Measurements from ENCODE around the gene ADAM15. TPM values are rescaled to one million over a fixed set of nuclear protein-coding genes. Genes with fewer than 3 reads are reported as not detected.

Gene ADAM15
- total RNA-seq, 1 donor from 2014 or later: 47.9 TPM

DNA sequence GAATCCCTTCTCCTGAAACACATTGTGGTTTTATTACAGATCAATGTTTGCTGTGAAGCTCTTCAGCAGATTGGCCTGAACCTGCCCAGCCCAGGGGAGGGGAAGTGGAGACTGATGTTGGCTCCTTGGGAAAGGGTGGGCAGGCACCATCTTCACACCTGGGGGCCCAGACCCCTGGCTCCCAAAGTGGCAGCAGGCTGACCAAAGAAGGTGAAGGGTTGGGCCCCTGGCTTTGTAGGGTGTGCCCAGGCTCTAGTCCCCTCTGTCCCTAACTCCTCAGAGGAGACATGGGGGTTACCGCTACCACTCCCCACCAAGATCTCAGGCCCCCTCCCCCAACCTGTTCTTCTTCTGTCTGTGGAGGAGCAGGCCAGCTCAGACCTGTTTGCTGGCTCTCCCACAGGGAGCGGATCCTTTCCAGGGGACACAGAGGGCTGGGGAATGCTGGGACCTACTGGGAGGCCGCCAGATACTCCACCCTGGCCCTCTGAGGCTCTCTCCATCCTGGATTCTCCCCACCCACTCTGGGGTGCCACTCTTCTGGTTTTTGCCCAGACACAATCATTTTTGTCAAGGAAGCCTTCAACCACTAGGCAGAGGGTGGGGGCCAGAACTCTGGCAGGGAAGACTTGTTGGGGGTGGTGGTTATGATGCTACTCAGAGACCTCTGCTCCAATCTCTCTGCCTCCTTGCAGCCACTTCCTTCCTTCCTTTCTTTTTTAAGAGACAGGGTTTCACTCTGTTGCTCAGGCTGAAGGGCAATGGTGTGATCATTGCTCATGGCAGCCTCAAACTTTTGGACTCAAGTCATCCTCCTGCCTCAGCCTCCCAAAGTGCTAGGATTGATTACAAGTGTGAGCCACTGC, 22.5 kb downstream of the ADAM15 start:
- no peak for DNase-seq (ENCODE audit: low read depth)

DNA sequence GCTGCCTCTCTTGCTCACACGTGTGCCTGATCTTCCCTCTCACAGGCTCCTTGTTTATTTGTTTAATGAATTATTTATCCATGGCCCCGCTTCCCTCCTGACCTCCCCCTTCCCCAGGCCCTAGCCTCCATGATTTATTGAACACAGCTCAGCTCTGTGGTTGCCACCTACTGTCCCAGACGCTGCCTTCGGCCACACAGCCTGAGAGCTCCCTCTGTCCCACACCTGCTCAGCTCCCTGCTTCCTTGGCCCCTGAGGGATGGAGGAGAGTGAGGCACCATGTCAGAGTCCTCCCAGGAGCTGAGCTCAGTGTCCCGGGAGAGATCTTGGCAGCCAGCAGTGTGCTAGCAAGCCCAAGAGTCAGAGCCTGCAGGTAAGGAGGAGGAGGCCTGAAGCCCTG, 24.4 kb downstream of the ADAM15 start:
- no peak for DNase-seq (ENCODE audit: low read depth)

DNA sequence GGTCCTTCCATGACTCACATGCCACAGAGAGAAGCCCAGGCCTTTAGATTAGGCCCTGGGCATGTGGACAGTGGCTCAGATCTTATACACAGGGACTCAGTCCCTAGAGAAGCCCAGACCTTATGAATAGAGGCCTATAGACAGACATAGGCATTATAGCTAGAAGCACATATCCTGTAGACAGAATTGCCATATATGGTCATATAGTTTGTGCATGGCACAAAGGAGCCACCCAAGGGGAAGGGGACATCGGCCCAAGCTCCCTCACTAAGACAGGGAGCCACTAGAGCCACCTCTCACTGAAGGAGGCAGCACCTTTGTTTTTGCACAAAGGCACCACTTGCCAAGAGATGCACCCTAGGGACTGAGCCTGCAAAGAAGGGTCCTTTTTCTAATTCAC, 25.3 kb downstream of the ADAM15 start:
- no peak for DNase-seq (ENCODE audit: low read depth)

DNA sequence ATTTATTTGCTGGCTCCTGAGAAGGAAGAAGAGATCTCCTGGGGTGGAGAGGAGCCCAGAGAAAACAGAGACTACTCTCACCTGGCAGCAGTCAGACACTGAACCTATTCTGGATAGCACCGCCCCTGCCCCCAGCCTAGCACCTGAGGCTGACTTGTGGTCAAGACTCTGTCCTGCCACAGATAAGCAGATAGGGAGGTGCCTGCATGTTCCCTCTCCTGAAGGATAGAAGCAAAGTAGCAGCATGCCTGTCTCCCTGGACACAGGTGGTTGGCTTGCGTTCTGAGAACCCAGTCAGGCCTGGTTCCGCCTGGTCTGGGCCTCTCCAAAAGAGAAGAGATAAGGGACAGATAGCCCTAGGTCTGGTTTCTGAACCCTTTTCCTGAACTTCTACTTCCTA, 26.2 kb downstream of the ADAM15 start:
- DNase-seq (ENCODE audit: low read depth): no peak

DNA sequence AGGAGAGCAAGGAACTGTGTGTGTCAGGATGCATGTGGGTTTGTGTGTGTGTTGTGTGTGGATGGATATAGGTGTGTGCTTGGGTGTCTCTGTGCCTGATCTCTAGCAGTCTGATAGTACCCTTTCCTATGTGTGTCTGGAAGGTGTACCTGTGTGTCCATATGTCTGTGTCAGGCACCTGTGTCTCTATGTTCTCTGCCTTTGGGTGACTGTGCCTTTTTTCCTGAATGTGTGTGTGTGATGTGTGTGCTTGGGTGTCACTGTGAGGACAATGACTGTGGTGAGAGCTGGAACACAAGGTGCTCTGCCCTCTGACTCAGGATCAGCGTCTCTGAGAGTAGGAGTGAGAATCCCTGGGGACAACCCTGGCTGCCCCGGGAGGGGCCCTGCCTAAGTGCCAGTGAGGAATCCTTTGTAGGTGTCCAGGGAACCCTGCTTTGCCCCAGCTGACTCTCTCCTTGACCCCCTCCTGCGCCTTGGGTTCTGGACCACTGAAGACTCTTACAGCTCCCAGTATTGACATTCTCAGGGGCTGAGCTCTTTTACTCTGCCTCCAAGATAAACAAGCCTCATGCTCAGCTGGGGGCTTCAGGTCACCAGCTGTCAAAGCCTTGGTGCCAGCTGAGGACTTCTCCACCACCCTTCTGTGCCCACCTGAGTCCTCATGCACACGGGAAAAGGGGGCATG, 26.8 kb downstream of the ADAM15 start:
- no peak for DNase-seq (ENCODE audit: low read depth)

DNA sequence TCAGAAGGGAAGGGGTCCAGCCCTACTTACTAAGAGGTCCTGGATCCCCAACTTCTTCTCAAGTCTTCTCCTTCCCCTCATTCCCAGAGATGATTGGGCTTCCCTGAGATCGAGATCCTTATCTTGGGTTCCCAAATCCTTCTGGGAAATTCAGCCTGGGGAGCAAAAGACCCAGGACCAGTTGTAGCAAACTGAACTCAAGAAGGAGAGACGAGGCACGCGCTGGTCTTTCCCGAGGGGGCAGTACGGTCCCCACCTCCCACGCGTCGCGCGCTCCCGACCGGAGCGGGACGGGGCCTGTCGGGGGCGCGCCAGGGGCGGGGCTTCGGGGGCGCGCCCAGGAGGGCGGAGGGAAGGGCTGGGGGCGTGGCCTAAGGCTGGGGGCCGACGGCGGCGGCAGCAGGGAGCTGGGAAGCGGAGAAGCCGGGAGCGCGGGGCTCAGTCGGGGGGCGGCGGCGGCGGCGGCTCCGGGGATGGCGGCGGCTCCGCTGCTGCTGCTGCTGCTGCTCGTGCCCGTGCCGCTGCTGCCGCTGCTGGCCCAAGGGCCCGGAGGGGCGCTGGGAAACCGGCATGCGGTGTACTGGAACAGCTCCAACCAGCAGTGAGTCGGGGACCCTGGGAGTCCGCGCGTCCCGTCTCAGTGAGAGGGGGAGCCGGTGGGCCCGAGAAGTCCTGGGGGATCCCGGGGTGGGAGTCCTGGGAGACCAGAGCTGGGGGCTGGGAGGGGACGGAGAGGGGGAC, 27.5 kb downstream of the ADAM15 start, which contains the start of gene EFNA3:
Gene EFNA3 (plus strand): TSS at position 369 of the 741 bp plus-strand sequence. CDS start 105 bp downstream, at position 474.
- DNase-seq (ENCODE audit: low read depth): no peak

DNA sequence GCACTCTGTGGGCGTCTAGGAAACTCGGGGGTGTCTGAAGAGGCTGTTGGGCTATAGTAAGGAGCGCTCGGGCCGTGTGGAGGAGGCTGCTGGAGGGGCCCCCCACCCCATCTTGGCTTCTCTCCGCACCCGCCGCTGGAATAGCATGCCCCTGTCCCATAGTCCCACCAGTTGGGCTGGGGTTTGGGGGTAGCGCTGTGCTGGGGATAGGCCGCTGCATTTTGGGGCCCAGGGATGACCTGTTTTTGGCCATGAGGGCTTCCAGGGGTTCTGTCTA, 28.0 kb downstream of the ADAM15 start:
- DNase-seq (ENCODE audit: low read depth): no peak

DNA sequence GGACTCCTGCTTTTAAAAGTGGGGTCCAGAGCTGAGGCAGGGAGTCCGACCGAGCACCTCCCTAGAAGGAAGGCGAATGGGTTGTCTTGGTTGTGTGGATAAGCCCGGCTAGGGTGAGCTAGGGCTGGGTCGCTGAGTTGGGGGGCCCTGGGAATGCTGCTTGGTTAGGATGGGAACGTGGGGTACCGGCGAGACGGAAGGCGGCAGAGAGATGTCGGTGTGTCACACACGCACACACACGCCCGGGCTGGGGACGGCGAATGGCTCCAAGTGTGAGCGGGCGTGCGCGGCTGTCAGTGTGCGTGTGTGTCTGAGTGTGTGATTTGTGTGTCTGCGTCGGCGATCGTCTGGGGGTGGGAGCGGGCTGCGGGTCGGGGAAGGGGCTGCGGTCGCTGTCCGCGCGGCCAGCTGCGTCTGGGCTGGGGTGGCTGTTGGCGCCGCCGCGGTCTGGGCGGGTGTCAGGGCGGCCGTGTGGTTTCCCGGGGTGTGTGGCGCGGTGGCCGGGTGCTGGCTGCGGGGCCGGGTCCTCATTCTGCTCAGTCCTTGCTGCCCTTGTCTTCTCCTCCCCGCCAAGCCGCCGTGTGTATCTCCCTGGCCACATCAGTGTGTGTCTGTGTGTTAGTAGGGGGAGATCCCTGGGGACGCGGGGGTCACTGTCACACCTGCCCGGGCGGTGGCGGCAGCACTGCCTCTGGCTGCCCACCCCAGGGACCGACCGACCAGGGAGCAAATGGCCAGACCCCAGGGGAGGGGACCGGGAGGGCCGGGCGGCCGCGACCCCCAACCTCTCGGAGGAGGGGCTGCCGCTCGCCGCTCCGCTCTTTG, 28.6 kb downstream of the ADAM15 start:
- DNase-seq (ENCODE audit: low read depth): no peak

DNA sequence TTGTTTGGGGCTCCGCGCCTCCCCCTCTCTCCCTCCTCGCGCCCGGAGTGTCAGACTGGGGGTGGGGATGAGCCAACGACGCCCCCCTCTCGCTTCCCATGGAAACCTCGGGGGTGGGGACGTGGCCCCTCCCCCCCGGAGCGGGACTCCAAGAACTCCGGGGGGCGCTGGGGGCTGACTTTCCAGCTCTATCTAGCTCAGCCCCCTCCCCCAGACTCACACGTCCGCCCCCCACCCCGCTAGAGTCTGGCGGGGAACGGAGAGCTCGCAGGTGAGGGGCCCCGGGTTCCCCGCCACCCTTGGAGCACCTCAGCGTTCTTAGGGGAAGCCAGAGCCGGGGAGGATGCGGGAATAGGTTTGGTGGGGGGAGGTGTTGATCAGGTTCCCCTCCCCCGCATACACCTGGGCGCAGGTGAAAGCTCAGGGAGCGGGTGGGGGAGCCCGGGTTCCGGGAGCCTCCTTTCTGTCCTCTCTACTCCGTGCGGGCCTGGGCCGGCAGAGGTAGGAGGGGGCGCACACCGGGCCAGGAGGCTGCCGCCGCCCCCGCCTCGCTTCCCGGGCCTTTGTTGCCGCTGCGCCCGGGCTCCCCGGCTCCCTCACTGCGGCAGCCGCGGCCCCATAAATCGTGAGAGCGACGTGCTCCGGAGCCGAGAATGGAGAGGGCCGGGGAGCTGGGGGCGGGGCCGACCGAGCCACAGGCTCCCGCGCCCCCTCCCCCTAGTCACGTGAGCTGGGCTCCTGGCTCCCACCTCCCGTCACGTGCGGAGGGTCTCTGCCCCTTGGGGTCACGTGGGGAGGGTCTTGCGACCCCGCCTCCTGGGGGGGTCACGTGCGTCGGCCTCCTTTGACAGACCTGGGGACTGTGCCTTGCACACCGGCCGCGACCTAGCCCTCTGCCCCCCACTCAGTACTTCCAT, 29.5 kb downstream of the ADAM15 start:
- no peak for DNase-seq (ENCODE audit: low read depth)

DNA sequence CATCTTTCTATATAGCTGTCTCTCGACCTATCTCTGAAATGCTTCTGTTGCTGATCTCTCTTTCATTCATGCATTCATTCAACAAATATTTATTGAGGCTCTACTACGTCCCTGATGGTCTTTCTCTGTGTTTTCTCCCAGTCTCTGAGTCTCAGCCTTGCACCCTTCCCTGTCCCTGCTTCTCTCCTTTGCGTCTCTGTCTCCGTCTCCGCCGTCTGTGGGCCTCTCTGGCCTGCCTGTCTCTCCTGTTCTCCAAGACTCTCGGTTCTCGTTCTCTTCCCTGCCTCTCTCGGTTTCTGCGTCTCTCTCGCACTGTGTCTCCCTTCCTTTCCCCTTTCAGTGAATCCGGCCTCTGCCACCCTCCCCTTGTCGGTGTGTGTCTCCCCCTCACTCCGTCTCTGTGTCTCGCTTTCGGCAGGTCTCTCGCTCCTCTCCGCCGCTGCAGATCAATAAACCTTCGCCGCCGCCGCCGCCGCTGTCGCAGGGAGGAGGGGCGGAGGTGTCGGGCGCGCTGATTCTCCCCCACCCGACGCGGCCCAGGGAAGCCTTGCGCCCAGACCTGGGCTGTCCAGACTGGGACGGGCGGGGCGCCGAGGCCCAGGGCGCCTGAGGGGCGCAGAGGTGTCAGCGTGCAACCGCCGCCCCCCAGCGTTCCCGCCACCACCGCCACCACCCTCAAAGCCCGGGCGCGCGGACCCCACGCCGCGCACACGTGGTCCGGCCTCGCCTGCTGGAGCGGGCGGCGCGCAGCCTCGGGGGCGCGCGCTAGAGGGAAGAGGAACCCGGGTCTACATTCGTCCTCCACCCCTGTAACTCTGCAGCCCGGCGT, 30.6 kb downstream of the ADAM15 start:
- DNase-seq (ENCODE audit: low read depth): no peak

DNA sequence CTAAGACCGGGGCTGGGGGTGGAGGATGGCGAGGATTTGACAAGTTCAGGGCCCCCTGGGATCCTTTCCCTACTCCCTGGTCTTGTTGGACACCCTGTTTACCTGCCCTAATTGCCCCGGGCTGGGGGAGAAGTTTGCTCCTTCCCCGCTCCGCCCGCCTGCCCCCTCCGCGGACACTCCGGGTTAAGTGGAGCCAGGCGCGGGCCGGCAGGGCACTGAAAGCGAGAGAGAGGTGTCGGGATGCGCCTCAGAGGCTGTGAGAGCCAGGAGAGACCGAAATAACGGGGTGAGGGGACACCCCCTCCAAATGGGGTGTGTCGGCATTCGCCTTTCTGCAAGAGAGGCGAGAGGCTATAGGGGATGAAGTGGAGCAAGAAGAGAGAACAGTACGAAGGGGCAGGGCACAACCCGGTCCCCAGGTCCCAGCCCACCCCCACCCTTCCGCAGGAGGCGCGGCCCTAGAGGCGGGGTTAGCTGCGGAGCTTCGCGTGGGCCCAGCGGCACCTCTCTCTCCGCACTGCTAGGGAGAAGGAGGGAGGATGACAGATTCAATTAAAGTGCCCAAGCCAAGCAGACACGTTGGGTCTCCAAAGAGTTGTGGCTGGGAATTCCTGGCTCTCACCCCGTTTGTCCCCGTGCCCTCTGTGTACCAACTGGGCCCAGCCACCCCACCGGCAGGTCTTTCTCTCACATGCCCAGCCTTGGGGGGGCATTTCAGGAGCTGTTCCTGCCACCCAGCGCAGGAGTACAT, 31.4 kb downstream of the ADAM15 start:
- no peak for DNase-seq (ENCODE audit: low read depth)

DNA sequence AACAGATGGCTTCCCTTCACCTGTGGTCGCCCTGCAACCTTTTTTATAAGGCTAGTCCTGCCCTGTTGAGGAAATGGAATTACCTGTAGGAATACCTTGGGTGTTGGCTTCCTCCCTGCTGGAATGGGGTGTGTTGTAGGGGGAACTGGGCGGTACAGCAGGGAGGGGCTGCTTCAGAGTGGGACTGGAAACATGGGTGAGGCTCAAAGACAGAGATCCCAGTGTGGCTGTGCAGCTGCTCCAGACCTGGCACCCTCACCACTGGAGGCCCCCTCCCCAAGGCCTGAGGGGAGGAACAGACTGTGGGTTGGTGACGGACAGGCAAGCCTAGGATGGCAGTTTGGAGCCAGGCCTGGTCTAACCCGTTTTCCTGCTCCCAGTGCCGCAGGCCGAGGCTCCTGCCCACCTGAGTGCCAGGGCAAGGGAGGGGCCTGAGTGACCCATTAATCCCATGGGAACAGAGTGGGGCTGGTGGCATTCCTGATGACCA, 32.0 kb downstream of the ADAM15 start:
- no peak for DNase-seq (ENCODE audit: low read depth)

DNA sequence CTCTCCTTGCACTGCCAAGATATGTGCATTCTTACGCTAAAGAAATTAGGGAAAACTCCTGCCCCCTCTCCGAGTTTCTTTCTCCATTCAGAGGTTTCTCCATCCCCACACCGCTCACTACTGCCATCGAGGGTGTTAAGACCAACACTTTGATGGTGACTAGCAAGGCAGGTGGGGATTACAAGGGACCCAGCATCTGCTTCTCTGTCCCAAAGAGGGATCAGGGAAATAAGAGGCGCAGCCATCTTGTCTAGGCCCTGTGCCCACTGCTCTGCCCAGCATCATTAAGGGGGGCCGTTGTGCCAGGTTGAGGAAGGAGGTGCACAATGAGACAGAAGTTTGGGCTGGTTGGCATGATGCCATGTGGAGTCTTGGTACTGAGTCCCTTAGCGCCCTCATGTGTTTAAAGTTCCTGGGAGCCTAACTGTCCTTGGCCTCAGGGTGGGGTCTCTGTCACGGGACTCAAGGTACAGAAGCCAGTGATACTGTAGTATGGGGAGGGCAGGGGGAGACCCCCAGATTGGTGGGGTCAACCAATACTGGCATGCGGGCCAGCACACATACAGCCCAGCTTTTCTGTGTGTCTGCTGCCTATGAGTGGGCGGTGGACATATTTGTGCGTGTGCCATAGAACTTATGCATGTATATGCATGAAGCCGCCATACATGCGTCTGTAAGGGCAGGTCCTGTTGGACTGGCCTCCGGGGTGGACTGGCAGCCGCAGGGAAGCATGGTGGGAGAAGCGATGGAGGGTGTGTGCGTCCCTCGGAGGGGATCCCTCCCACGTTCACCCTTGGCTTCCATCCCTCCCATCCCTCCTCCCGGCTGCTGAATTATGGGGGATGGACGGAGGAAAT, 33.0 kb downstream of the ADAM15 start:
- no peak for DNase-seq (ENCODE audit: low read depth)

DNA sequence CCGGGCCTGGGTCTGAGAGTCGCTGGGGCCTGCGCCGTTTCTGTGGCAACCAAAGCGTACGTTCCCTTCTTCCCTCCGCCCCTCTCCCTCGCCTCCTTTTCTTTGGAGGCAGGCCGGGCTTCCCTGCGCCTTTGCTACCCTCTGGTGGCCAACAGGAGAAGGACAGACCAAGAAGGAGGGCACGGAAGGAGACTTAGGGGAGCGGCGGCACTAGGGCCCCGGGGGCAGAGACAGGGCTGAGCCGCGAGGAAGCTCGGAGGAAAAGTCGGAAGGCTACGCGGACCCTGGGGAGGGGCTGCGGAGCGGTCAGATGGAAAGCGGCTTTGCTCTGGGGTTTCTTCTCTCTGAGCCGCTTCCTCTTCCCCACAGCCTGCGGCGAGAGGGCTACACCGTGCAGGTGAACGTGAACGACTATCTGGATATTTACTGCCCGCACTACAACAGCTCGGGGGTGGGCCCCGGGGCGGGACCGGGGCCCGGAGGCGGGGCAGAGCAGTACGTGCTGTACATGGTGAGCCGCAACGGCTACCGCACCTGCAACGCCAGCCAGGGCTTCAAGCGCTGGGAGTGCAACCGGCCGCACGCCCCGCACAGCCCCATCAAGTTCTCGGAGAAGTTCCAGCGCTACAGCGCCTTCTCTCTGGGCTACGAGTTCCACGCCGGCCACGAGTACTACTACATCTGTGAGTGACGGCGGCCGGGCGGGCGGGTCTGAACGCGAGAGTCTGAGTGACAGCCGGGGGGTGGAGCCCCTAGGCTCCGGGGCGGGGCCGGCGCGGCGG, 33.8 kb downstream of the ADAM15 start:
- peak; percentile 79 for DNase-seq (ENCODE audit: low read depth)

DNA sequence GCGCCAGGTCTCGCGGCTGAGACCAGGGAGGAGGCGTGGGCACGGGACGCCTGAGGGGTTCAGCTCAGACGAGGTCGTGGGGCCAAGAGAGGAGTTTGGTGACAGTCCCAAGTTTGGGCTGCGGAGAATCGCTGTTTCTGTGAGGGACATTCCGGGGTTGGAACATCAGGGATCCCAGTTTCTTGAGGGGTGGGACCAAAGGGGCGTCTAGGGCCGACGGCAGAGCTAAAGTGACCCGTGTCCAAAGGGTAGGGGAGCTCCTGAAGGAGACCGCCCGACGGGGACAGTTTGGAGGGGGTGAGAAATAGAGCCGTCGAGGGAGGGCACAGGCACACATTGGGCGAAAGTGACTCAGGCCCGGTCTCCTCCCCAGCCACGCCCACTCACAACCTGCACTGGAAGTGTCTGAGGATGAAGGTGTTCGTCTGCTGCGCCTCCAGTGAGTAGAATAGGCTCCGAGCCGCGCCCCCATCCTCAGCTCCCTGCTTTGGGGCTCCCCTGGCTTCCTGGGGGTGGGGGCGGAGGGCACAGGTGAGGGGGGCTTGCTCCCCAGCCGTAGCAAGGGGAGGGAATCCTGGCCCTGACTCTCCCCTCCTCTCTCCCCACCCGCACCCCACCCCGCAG, 34.5 kb downstream of the ADAM15 start:
- no peak for DNase-seq (ENCODE audit: low read depth)

DNA sequence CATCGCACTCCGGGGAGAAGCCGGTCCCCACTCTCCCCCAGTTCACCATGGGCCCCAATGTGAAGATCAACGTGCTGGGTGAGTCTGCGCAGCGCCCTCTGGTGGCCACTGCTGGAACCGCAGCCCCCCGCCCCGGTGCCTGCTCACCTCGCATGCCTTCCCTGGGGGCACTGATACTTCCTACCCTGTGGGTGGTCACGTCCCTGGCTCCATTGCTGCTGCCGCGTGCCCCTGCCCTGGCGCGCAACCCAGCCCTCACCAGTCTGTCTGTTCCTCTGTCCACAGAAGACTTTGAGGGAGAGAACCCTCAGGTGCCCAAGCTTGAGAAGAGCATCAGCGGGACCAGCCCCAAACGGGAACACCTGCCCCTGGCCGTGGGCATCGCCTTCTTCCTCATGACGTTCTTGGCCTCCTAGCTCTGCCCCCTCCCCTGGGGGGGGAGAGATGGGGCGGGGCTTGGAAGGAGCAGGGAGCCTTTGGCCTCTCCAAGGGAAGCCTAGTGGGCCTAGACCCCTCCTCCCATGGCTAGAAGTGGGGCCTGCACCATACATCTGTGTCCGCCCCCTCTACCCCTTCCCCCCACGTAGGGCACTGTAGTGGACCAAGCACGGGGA, 35.1 kb downstream of the ADAM15 start:
- no peak for DNase-seq (ENCODE audit: low read depth)

Data from renal cortical epithelial cell (primary cell).